Heart right ventricle (tissue), 16 donors: ENCODE data around the gene TSHZ1. TPM values are rescaled to one million over a fixed set of nuclear protein-coding genes. Genes with fewer than 3 reads are reported as not detected.
"Not testable (repeated sequence)": the region's sequence is repeated elsewhere in the genome, so short reads cannot be mapped to it uniquely, and the experiment has no call there.

Experiments used
- ATAC-seq, 8 donors: fragments of 200-7000 bp; cut with Tn5 transposase; one replicate each; pipeline ENCODE4 v1.9.1; 2020; ENCODE audit warnings: mild to moderate bottlenecking in 8 of 8, moderate library complexity in 8 of 8, moderate number of reproducible peaks in 1 of 8
- DNase-seq, 2 donors: peaks; one replicate each; pipeline ENCODE4 v3.0.0-alpha.2; 2020
- H3K27ac ChIP-seq, 10 donors: fragments of 200-600 bp; sonication (generic) in 2 of 10; one replicate each; pipeline versions ENCODE4 v1.5.0 to v1.8.0; 2020 to 2022; ENCODE audit warnings: mild to moderate bottlenecking in 3 of 10
- H3K27me3 ChIP-seq, 7 donors: fragments of 200-600 bp; one replicate each; pipeline ENCODE4 v1.8.0; 2021 to 2022; ENCODE audit warnings: mild to moderate bottlenecking in 2 of 7
- H3K36me3 ChIP-seq, 9 donors: fragments of 200-600 bp; sonication (generic) in 1 of 9; one replicate each; pipeline versions ENCODE4 v1.5.0 to v1.8.0; 2020 to 2022; ENCODE audit warnings: mild to moderate bottlenecking in 2 of 9
- H3K4me1 ChIP-seq, 9 donors: fragments of 200-600 bp; sonication (generic) in 1 of 9; one replicate each; pipeline versions ENCODE4 v1.5.0 to v1.8.0; 2020 to 2022; ENCODE audit warnings: mild to moderate bottlenecking in 4 of 9
- H3K4me3 ChIP-seq, 10 donors: fragments of 200-600 bp; sonication (generic) in 2 of 10; one replicate each; pipeline versions ENCODE4 v1.5.0 to v1.8.0; 2020 to 2022; ENCODE audit warnings: mild to moderate bottlenecking in 7 of 10, moderate library complexity in 2 of 10
- H3K9me3 ChIP-seq, 11 donors: fragments of 200-600 bp in 10 of 11; sonication (generic) in 2 of 11; one replicate each; pipeline versions ENCODE4 v1.5.0 to v1.8.0; 2013 to 2022; ENCODE audit warnings: mild to moderate bottlenecking in 2 of 11, control low read depth in 1 of 11, moderate library complexity in 1 of 11
- CTCF ChIP-seq, 9 donors: fragments of 200-600 bp; sonication (generic) in 2 of 9; IDR thresholded peaks; one replicate each; pipeline versions ENCODE4 v1.5.0 to v1.8.0; 2021 to 2022; ENCODE audit warnings: antibody characterized with exemption in 9 of 9, mild to moderate bottlenecking in 5 of 9, moderate library complexity in 1 of 9
- WGBS, 2 donors: extraction: QIAGEN DNeasy Blood & Tissue Kit; methylation state at CpG; one replicate each; pipeline ENCODE4 v1.1.7; 2013; ENCODE audit warnings: inconsistent platforms in 1 of 2; 5-methylcytosine and 5-hydroxymethylcytosine counted together
- intact Hi-C, 10 donors: fragments of 100-400 bp; cut with DNase I; formaldehyde crosslinking; loops; one replicate each; pipeline versions ENCODE4 v1.11.1 to v1.14.2; 2022
- polyA plus RNA-seq, 2 donors: library from polyadenylated mRNA; stranded (reverse); fragments of 200-250 nt; gene quantifications; one replicate each; pipeline ENCODE4 v1.2.3, GENCODE V29; 2013
- total RNA-seq, 10 donors: library from RNA; stranded (reverse); fragmentation: NEBNext Ultra II Directional in 3 of 10; extraction: Animal tissue kit (Norgen Biotek cat#: 25700) in 3 of 10; gene quantifications; one replicate each; pipeline versions ENCODE4 v1.2.1 to v1.2.4, GENCODE V29; 2021 to 2023
- donor health status: Arrhythmogenic right ventricular cardiomyopathy.
- donor health status: ischemic (EF 13 %, LVEDD 7.1; RV severe dilation, severe dysfunction).
- donor health status: healthy with polysubstance abuse.
- donor health status: DM: no; HTN: yes; CAD: no.
- donor health status: DM: no; HTN: no; CAD: no.
- donor health status: ischemic (EF 25% LVEDD 6.9; RV normal size, moderate dysfunction).
- donor health status: ischemic (EF 25% LVEDD 5.7; RV mildly dilated, moderate dysfunction).
- donor health status: healthy.
- donor health status: DM: yes; HTN: yes; CAD: no.
- donor health status: Ischemic cardiomyopathy.
- donor health status: ischemic (EF 35%, LVEDD 5.7; RV mildly dilated, moderate dysfunction).
- donor health status: nonischemic (EF 11% LVEDD 7.7; RV severe dilation, severe dysfunction).
- donor health status: DM: yes; HTN: yes; CAD: no.
- donor health status: PGD.
- donor health status: ischemic (EF 29% LVEDD 5.4; RV normal size, mild dysfunction).
- donor health status: nonischemic (EF 23%, LVEDD 6.1; RV moderate dilation, normal function).

The TSHZ1 gene
- total and polyA plus RNA-seq, 12 donors: 4.8 to 22.9 (median 17.6) TPM

- no peak for ATAC-seq
- intact Hi-C loops: loop anchor here in 1 of 10 donors (10.0 kb wide), 1 partner anchor 1910 kb away; no protein-coding TSS in a partner anchor
- Histone ChIP-seq H3K4me3 (no peak overlapping the region), H3K4me1 (no peaks in the 10 kb centered on the region), H3K36me3 (no peaks in the 10 kb centered on the region), H3K27ac (no peak overlapping the region), H3K27me3 (no peaks in the 10 kb centered on the region), H3K9me3 (peaks cover 0 to 34% (median 11%) of the 10 kb centered on the region in 11 donors)
- no peak for DNase-seq
- WGBS, 2 donors: 86 to 92% methylated on average over 2 of the region's 2 CpGs
- no peak for TF ChIP-seq CTCF (IDR thresholded peaks at IDR 0.05)
These were observed 114.2 kb downstream of the TSHZ1 start for GRCh38 chr18:75324686-75325257.

GRCh38 chr18:75329753-75330152 is 119.2 kb downstream of the TSHZ1 start:
- not testable (repeated sequence) for H3K27me3 ChIP-seq, ATAC-seq, H3K4me3 ChIP-seq, H3K36me3 ChIP-seq, H3K4me1 ChIP-seq, H3K27ac ChIP-seq, DNase-seq
- peaks cover 0 to 34% (median 11%) of the 10 kb centered on the region in 11 donors for H3K9me3 ChIP-seq
- intact Hi-C loops: loop anchor here in 1 of 10 donors (10.0 kb wide), 1 partner anchor 1905 kb away; no protein-coding TSS in a partner anchor
- WGBS, 2 donors: 94 to 97% methylated on average over 2 of the region's 2 CpGs

- no peak for TF ChIP-seq CTCF (IDR thresholded peaks at IDR 0.05)
- 87% methylated on average over 3 of the region's 3 CpGs for WGBS, 2 donors
- Histone ChIP-seq H3K4me1 (no peaks in the 10 kb centered on the region), H3K27ac (no peak overlapping the region), H3K27me3 (no peaks in the 10 kb centered on the region), H3K36me3 (no peaks in the 10 kb centered on the region), H3K9me3 (peaks cover 0 to 31% (median 10%) of the 10 kb centered on the region in 11 donors), H3K4me3 (no peak overlapping the region)
- intact Hi-C loops: no loop called here
- DNase-seq (no peak), ATAC-seq (no peak)
These were observed 119.7 kb downstream of the TSHZ1 start for GRCh38 chr18:75330308-75330707.

- Histone ChIP-seq H3K27ac (no peak overlapping the region), H3K9me3 (no peaks in the 10 kb centered on the region), H3K27me3 (no peaks in the 10 kb centered on the region), H3K4me1 (no peaks in the 10 kb centered on the region), H3K36me3 (no peaks in the 10 kb centered on the region), H3K4me3 (no peak overlapping the region)
- ATAC-seq: no peak
- intact Hi-C loops: no loop called here
- DNase-seq: no peak
- no peak for TF ChIP-seq CTCF (IDR thresholded peaks at IDR 0.05)
- WGBS, 2 donors: 82 to 88% methylated on average over 5 of the region's 5 CpGs
These were observed 124.3 kb downstream of the TSHZ1 start for GRCh38 chr18:75334869-75335268.

- no peak for TF ChIP-seq CTCF (IDR thresholded peaks at IDR 0.05)
- intact Hi-C loops: no loop called here
- no peak for ATAC-seq
These were observed 124.9 kb downstream of the TSHZ1 start for GRCh38 chr18:75335511-75335910.

More at GRCh38 chr18:75335511-75335910, 124.9 kb downstream of the TSHZ1 start:
- H3K4me3 ChIP-seq: no peak overlapping the region
- DNase-seq: no peak
- H3K27ac ChIP-seq: no peak overlapping the region
- WGBS, 2 donors: 94 to 95% methylated on average over 6 of the region's 6 CpGs
- H3K4me1 ChIP-seq: no peaks in the 10 kb centered on the region
- H3K9me3 ChIP-seq: no peaks in the 10 kb centered on the region
- H3K27me3 ChIP-seq: no peaks in the 10 kb centered on the region
- no peaks in the 10 kb centered on the region for H3K36me3 ChIP-seq
